Forelimb muscle (tissue), 1 donor: ENCODE measurements around the gene TBC1D10B. TPM values are rescaled to one million over a fixed set of nuclear protein-coding genes. Genes with fewer than 3 reads are reported as not detected.
"Not testable (repeated sequence)": the region's sequence is repeated elsewhere in the genome, so short reads cannot be mapped to it uniquely, and the experiment has no call there.

Experiments used
- DNase-seq: peaks from one replicate; pipeline ENCODE4 v3.0.0-alpha.2; 2013; ENCODE audit warnings: low read depth
- polyA plus RNA-seq: library from polyadenylated mRNA; unstranded; fragments of 120-200 nt; gene quantifications from one replicate; pipeline ENCODE4 v1.2.1, GENCODE V29; 2013; ENCODE audit not compliant: insufficient read length

Gene TBC1D10B
- polyA plus RNA-seq, 1 donor = 32.3 TPM

DNA sequence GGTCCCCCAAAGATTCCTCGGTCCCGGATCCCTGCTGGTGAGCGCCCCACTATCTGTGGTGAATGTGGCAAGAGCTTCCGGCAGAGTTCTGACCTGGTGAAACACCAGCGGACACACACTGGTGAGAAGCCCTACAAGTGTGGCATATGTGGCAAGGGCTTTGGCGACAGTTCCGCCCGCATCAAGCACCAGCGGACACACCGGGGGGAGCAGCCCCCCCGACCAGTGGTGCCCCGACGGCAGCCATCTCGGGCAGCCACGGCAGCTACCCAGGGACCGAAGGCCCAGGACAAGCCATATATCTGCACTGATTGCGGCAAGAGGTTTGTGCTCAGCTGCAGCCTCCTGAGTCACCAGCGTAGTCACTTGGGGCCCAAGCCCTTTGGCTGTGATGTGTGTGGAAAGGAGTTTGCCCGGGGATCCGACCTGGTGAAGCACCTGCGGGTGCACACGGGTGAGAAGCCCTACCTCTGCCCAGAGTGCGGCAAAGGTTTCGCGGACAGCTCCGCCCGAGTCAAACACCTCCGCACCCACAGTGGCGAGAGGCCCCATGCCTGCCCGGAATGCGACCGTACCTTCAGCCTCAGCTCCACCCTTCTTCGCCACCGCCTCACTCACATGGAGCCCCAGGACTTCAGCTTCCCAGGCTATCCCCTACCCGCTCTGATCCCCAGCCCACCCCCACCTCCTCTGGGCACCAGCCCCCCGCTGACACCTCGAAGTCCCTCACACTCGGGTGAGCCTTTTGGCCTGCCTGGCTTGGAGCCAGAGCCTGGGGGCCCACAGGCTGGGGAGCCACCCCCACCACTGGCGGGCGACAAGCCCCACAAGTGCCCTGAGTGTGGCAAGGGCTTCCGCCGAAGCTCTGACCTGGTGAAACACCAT lies 27.7 kb upstream of the TBC1D10B start:
- no peak for DNase-seq

DNA sequence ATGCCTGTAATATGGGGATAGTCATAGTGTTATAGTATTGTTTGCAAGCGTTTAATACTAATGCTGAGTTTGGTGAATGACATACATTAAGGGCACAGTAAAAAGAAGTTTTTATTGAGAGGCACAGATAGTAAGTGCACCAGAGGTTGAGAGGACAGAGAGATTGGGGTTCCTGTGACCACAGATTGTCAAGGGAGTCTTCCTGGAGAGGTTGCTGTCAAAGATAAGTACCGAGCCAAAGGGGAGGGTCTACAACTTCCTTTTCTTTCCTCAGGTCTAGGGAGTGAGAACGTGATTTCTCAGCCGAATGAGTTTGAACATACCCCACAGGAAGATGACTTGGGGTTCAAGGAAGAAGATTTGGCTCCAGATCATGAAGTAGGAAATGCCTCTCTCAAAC lies 26.8 kb upstream of the TBC1D10B start:
- no peak for DNase-seq

DNA sequence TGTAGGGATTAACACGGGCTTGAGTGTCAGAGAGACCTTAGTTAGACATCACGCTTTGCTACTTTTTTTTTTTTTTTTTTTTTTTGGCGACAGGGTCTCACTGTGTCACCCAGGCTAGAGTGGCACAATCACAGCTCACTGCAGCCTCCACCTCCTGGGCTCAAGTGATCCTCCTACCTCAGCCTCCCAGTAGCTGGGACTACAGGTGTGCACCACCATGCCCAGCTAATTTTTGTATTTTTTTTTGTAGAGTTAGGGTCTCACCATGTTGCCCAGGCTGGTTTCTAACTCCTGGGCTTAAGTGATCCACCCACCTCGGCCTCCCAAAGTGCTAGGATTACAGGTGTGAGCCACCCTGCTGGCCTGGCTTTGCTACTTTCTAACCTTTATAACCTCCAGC lies 26.3 kb upstream of the TBC1D10B start:
- not testable (repeated sequence) for DNase-seq

DNA sequence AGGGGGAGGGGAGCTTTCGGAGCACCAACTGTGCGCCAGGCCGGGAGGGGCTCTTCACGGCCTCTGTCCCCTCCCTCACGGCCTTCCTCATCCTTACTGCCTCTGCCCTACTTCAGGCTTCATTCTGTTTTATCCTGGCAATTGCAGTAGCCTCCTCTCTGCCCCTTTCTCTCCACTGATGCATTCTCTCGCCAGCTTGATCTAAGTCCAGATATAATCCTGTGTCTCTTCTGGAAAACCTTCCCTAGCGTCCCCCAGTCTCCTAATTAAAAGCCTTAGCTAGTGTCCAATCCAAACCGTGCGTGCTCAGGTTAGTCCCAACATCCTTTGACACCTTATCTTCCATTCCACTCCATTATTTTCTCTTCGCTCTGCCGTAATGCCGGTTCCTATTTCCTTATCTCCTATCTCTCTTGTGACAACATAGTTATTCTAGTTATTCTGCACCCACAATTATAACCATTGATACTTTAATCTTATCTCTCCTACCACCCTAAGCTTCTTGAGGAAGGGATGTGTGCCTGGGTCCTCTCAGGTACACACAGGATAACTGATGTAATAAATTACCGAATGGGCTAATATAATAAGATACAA lies 25.8 kb upstream of the TBC1D10B start:
- DNase-seq = no peak

DNA sequence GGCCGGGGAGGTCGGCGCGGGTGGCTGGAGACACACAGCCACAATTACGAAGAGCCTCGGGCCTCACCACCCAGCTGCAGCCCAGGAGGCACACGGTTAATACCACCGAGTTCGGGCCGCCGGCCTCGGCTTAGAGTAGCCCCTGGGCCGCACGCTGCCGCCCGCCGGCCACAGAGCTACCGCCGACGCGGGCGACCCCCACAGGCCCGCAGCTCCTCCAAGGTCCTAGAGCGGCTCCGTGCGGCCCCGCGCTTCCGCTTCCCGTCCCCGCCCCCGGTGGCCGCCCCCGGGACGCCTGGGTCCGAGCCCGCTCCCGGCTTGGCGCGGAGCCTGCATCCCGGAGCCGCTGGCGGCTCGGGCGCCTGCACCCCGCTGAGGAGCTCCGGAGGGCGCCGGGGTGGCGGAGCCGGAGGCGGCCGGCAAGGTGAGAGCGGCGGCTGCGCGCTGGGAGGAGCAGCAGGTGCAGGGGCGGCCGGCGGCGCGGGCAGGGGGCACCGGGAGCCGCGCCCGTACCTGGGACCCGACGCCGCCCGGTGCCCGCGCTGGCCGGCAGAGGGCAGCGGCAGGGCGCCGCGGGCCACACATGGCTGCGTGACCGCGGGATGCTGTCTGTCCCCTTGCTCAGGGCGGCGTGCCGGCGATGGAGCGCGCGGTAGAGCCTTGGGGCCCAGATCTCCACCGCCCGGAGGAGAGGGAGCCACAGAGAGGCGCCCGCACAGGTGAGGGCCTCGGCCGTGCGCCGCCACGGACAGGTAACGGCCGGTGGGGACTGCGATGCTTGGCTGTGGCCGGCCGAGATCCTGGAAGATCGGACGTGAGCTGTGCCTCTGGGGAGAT lies 25.1 kb upstream of the TBC1D10B start, which contains the start of gene ZNF48:
Gene ZNF48, plus strand, starts transcription at position 266 of the 837 bp plus-strand sequence. Its CDS starts 375 bp downstream, at position 641.
- DNase-seq = peak; percentile 84

GRCh38 chr16:30394592-30395154 lies 24.4 kb upstream of the TBC1D10B start:
- DNase-seq = no peak

DNA sequence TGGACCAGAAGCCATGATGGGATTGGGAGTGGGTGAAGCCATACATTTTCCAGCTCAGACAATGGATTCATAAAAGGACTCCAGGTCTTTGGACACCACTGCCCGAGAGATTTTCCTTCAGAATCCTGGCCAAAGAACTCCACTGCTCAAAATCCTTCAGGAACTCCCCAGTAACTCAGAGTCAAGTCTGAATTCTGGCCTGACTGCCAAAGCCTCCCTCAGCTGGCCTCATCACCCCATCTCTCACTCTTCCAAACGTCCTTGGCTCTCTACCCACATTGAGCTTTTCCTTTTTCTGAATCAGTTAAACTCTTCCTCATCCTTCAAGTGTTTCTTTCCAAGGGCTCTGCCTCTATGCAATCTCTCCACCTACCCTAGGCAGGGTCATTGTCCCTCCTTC lies 13.2 kb upstream of the TBC1D10B start:
- peak; percentile 66 for DNase-seq

GRCh38 chr16:30382111-30382881 lies 12.0 kb upstream of the TBC1D10B start, which contains the start of gene SEPTIN1:
TSS of gene SEPTIN1 (minus strand) at chr16:30382561. CDS start at chr16:30382542, 19 bp downstream.
- no peak for DNase-seq

- DNase-seq = no peak
These were observed 11.2 kb upstream of the TBC1D10B start for GRCh38 chr16:30381291-30382041.

- no peak for DNase-seq
These were observed 10.5 kb upstream of the TBC1D10B start for GRCh38 chr16:30380803-30381208.

- no peak for DNase-seq
These were observed 9.9 kb upstream of the TBC1D10B start for GRCh38 chr16:30380072-30380802.

- DNase-seq = no peak
These were observed 9.0 kb upstream of the TBC1D10B start for GRCh38 chr16:30379158-30379783.

DNA sequence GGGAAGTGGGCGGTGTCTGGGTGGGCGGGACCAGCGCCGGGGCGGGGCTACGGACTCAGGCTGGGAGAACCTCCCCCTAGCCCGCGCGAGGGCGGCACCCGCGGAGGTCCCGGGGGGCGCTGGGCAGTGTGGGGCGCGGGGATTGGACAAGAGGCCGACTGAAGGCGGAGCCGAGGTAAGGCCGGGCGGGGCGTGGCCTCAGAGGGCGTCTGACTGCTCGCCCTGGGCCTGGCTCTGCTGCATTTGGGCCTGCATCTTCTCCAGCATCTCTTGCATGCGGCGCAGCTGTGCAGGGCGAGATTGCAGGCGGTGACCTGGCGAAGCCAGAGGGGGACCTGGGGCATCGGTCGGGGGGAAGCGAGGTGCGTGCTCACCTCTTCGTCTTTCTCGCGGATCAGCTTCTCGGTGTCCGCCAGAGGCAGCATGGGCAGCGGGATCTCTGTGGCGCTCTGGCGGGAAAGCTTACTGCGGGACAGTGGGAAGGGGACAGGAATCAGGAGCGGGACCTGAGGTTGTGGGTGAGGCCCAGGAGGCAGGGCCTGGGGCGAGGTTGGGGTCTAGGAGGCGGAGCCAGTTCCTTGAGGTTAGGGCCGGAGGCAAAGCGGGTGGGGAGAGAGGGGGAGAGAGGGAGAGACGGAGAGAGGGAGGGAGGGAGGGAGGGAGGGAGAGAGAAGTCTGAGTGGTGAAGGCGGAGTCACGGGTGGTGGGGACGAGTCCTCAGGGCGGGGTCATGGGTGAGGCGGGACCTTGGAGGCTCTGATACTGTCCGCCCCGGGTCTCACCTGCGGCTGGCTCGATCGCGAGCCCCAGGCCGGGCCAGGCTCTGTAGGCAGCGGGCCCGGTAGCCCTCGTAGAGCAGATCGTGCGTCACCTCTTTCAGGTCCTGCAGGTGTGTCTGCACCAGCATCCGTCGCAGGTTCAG lies 8.2 kb upstream of the TBC1D10B start:
- DNase-seq = peak; percentile 84

DNA sequence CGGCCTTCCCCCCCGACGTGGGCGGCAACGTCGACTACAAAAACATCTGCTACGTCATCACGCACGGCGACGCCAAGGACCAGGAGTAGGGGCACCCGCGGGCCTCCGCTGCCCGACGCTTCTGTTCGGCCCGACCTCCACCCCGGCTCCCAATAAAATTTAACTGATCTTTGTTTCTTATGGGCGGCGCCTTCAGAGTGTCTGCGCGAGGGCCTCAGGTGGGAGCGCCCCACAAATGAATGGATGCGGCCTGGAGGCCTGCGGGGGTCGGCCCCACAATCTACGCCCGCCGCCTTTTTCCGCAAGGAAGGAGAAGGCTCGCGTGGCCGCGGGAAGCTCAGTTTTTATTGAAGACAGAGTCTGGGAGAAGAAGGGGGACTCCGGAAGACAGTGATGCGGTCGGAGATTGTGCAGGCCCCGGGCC lies 7.5 kb upstream of the TBC1D10B start:
- DNase-seq = peak; percentile 80

DNA sequence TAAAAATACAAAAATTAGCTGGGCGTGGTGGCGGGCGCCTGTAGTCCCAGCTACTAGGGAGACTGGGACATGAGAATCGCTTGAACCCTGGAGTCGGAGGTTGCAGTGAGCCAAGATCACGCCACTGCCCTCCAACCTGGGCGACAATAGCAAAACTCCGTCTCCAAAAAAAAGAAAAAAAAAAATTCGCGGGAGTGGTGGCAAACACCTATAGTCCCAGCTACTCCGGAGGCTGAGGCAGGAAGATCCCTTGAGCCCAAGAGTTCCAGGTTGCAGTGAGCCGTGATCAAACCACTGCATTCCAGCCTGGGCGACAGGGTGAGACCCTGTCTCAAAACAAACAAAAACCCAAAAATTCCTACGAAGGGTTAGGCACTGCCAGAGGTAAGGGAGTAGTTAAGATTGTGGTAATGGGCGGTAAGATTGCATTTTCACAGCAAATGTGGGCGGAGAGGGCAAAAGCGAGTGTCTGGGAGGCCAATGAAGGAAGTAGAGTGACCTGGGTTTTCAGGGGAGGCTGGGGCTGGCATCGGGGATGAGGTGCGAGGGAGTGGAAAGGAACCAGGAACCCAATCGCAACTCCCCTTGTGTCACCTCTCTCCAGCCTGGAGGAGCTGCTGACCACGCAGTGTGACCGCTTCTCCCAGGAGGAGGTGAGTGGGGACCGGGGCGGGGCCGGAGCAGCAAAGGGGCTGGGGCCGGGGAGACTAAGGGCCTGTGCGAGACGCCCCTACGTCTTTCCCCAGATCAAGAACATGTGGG lies 6.9 kb upstream of the TBC1D10B start:
- no peak for DNase-seq

- DNase-seq = no peak
These were observed 6.2 kb upstream of the TBC1D10B start for GRCh38 chr16:30376461-30376902.

DNA sequence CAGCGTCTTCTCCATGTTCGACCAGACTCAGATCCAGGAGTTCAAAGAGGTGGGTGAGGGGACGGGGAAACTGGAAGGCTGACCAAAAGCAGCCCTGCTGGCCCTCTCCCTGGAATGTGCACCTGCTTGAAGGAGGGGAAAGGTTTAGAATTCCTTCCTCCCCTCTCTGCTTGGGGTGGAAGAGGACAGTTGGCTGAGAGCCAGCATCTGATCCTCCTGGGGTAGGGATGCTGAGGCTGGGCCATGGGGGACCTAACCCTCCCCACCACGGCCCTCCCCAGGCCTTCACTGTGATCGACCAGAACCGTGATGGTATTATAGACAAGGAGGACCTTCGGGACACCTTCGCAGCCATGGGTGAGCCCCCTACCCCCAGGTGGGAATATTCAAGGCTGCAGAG lies 5.6 kb upstream of the TBC1D10B start:
- DNase-seq = no peak
